Measurements from ENCODE around the gene CAPN6.

Gene CAPN6

GRCh38 chrX:111270339-111270738, at the start of gene CAPN6:
Gene CAPN6 (minus strand): TSS chrX:111270483. CDS start chrX:111263936, 6,547 bp downstream.
- Histone ChIP-seq H3K9me3 (ENCODE audit: insufficient read depth, low read length) (no peaks in the 10 kb centered on the region), H3K27me3 (ENCODE audit: low read length) (no peaks in the 10 kb centered on the region), H4K20me1 (ENCODE audit: low read depth, low read length) (no peaks in the 10 kb centered on the region), H3K27ac (ENCODE audit: low read depth, low read length) (no peak within 1 kb of the TSS), H3K4me2 (ENCODE audit: low read depth, low read length, poor library complexity, severe bottlenecking) (no peak within 1 kb of the TSS), H3K9ac (ENCODE audit: low read length) (no peak within 1 kb of the TSS), H3K4me3 (ENCODE audit: insufficient read depth, low read length, poor library complexity, severe bottlenecking) (no peak within 1 kb of the TSS), H3K36me3 (ENCODE audit: low read length) (no peaks in the 10 kb centered on the region), H3F3A (ENCODE audit: insufficient read depth) (no peaks in the 10 kb centered on the region), H3K9me2 (replicated peaks; ENCODE audit: insufficient read depth, low read length) (no peaks in the 10 kb centered on the region), H2AFZ (ENCODE audit: low read depth, low read length, severe bottlenecking) (no peak within 1 kb of the TSS), H3K79me2 (ENCODE audit: insufficient read depth, low read length) (no peaks in the 10 kb centered on the region)
- no peak for TF ChIP-seq EZH2phosphoT487 (conservative IDR thresholded peaks at IDR 0.05; ENCODE audit: low read length)
- no peak for TF ChIP-seq CTCF (IDR thresholded peaks at IDR 0.05; ENCODE audit: insufficient read depth, low read length, poor library complexity, severe bottlenecking)

GRCh38 chrX:111319451-111319850, 49.2 kb upstream of the CAPN6 start:
- Histone ChIP-seq H3K9me2 (replicated peaks; ENCODE audit: insufficient read depth, low read length) (no peaks in the 10 kb centered on the region), H3K79me2 (ENCODE audit: insufficient read depth, low read length) (no peaks in the 10 kb centered on the region), H3K4me3 (ENCODE audit: insufficient read depth, low read length, poor library complexity, severe bottlenecking) (no peak overlapping the region), H3K4me2 (ENCODE audit: low read depth, low read length, poor library complexity, severe bottlenecking) (no peak overlapping the region), H2AFZ (ENCODE audit: low read depth, low read length, severe bottlenecking) (no peak overlapping the region), H3K9ac (ENCODE audit: low read length) (no peak overlapping the region), H3K27me3 (ENCODE audit: low read length) (no peaks in the 10 kb centered on the region), H3K27ac (ENCODE audit: low read depth, low read length) (no peak overlapping the region), H3F3A (ENCODE audit: insufficient read depth) (no peaks in the 10 kb centered on the region), H3K36me3 (ENCODE audit: low read length) (no peaks in the 10 kb centered on the region), H3K9me3 (ENCODE audit: insufficient read depth, low read length) (no peaks in the 10 kb centered on the region), H4K20me1 (ENCODE audit: low read depth, low read length) (no peaks in the 10 kb centered on the region)
- no peak for TF ChIP-seq CTCF (IDR thresholded peaks at IDR 0.05; ENCODE audit: insufficient read depth, low read length, poor library complexity, severe bottlenecking)
- no peak for TF ChIP-seq EZH2phosphoT487 (conservative IDR thresholded peaks at IDR 0.05; ENCODE audit: low read length)

GRCh38 chrX:111318901-111319300, 48.6 kb upstream of the CAPN6 start:
- H3K79me2 ChIP-seq (ENCODE audit: insufficient read depth, low read length): no peaks in the 10 kb centered on the region
- no peaks in the 10 kb centered on the region for H3K9me2 ChIP-seq (replicated peaks; ENCODE audit: insufficient read depth, low read length)
- no peak overlapping the region for H3K27ac ChIP-seq (ENCODE audit: low read depth, low read length)
- H3K9me3 ChIP-seq (ENCODE audit: insufficient read depth, low read length): no peaks in the 10 kb centered on the region
- no peak overlapping the region for H2AFZ ChIP-seq (ENCODE audit: low read depth, low read length, severe bottlenecking)
- TF ChIP-seq EZH2phosphoT487 (conservative IDR thresholded peaks at IDR 0.05; ENCODE audit: low read length) (no peak), CTCF (IDR thresholded peaks at IDR 0.05; ENCODE audit: insufficient read depth, low read length, poor library complexity, severe bottlenecking) (no peak)
- H3K4me3 ChIP-seq (ENCODE audit: insufficient read depth, low read length, poor library complexity, severe bottlenecking): no peak overlapping the region
- no peaks in the 10 kb centered on the region for H4K20me1 ChIP-seq (ENCODE audit: low read depth, low read length)
- no peak overlapping the region for H3K4me2 ChIP-seq (ENCODE audit: low read depth, low read length, poor library complexity, severe bottlenecking)
- no peaks in the 10 kb centered on the region for H3K36me3 ChIP-seq (ENCODE audit: low read length)
- H3K9ac ChIP-seq (ENCODE audit: low read length): no peak overlapping the region
- H3F3A ChIP-seq (ENCODE audit: insufficient read depth): no peaks in the 10 kb centered on the region
- H3K27me3 ChIP-seq (ENCODE audit: low read length): no peaks in the 10 kb centered on the region

Data from SU-DHL-6 (cell line).